Glutamatergic neuron (in vitro differentiated cells): Measurements from ENCODE around the gene ZNF835. TPM values are rescaled to one million over a fixed set of nuclear protein-coding genes. Genes with fewer than 3 reads are reported as not detected.

Experiments used
- DNase-seq: peaks from one replicate; pipeline ENCODE4 v3.0.0; 2022
- H3K27ac Mint-ChIP-seq: one replicate; pipeline ENCODE4 v1.8.0; 2020; ENCODE audit warnings: mild to moderate bottlenecking, mixed read lengths, inconsistent platforms; ENCODE audit not compliant: unreplicated experiment
- H3K27me3 Mint-ChIP-seq: one replicate; pipeline ENCODE4 v1.8.0; 2020; ENCODE audit warnings: mild to moderate bottlenecking, moderate library complexity, mixed read lengths, inconsistent platforms; ENCODE audit not compliant: unreplicated experiment
- H3K36me3 Mint-ChIP-seq: one replicate; pipeline ENCODE4 v1.8.0; 2020; ENCODE audit warnings: mild to moderate bottlenecking, mixed read lengths, inconsistent platforms; ENCODE audit not compliant: unreplicated experiment
- H3K4me1 Mint-ChIP-seq: one replicate; pipeline ENCODE4 v1.8.0; 2020; ENCODE audit warnings: mild to moderate bottlenecking, low read depth, mixed read lengths, inconsistent platforms; ENCODE audit not compliant: unreplicated experiment
- H3K4me3 Mint-ChIP-seq: one replicate; pipeline ENCODE4 v1.8.0; 2020; ENCODE audit warnings: mild to moderate bottlenecking, mixed read lengths, inconsistent platforms; ENCODE audit not compliant: unreplicated experiment
- H3K9me3 Mint-ChIP-seq: one replicate; pipeline ENCODE4 v1.8.0; 2020; ENCODE audit warnings: mild to moderate bottlenecking, moderate library complexity, mixed read lengths, inconsistent platforms; ENCODE audit not compliant: unreplicated experiment
- CTCF ChIP-seq: fragments of 200-600 bp; sonication (generic); IDR thresholded peaks from one replicate; pipeline ENCODE4 v1.5.0; 2021; ENCODE audit not compliant: partially characterized antibody, unreplicated experiment
- total RNA-seq: library from RNA; stranded (reverse); fragmentation: NEBNext Ultra II Directional; extraction: Animal tissue kit (Norgen Biotek cat#: 25700); gene quantifications from one replicate; pipeline ENCODE4 v1.2.1, GENCODE V29; 2021; ENCODE audit not compliant: unreplicated experiment

Gene ZNF835
- total RNA-seq, 1 donor from 2014 or later, result 2.7 TPM

- TF ChIP-seq CTCF, result no peak
- H3K4me1 Mint-ChIP-seq, result no peaks in the 10 kb centered on the region
- H3K27ac Mint-ChIP-seq, result no peak overlapping the region
- H3K9me3 Mint-ChIP-seq, result peaks cover 7% of the 10 kb centered on the region
- H3K4me3 Mint-ChIP-seq, result no peak overlapping the region
- H3K36me3 Mint-ChIP-seq, result no peaks in the 10 kb centered on the region
- no peak for DNase-seq
- peaks cover 2% of the 10 kb centered on the region for H3K27me3 Mint-ChIP-seq
Measured at GRCh38 chr19:56707821-56708220, 36.3 kb upstream of the ZNF835 start.

GRCh38 chr19:56705939-56706338 is 34.4 kb upstream of the ZNF835 start:
- Mint-ChIP-seq H3K9me3 (peaks cover 3% of the 10 kb centered on the region), H3K4me3 (no peak overlapping the region), H3K4me1 (no peaks in the 10 kb centered on the region), H3K36me3 (no peaks in the 10 kb centered on the region), H3K27me3 (peaks cover 2% of the 10 kb centered on the region), H3K27ac (no peak overlapping the region)
- no peak for DNase-seq
- no peak for TF ChIP-seq CTCF

- no peak overlapping the region for H3K4me3 Mint-ChIP-seq
Measured at GRCh38 chr19:56701895-56702294, 30.3 kb upstream of the ZNF835 start.

GRCh38 chr19:56699552-56699951 is 28.0 kb upstream of the ZNF835 start:
- TF ChIP-seq CTCF, result no peak
- Mint-ChIP-seq H3K27ac (no peak overlapping the region), H3K9me3 (peaks cover 5% of the 10 kb centered on the region), H3K27me3 (no peaks in the 10 kb centered on the region), H3K4me1 (no peaks in the 10 kb centered on the region), H3K36me3 (no peaks in the 10 kb centered on the region), H3K4me3 (no peak overlapping the region)
- no peak for DNase-seq

More at GRCh38 chr19:56701895-56702294, 30.3 kb upstream of the ZNF835 start:
- DNase-seq, result no peak
- Mint-ChIP-seq H3K4me1 (no peaks in the 10 kb centered on the region), H3K27me3 (peaks cover 2% of the 10 kb centered on the region), H3K9me3 (peaks cover 5% of the 10 kb centered on the region), H3K36me3 (no peaks in the 10 kb centered on the region), H3K27ac (no peak overlapping the region)
- no peak for TF ChIP-seq CTCF

GRCh38 chr19:56692206-56692895 is 20.8 kb upstream of the ZNF835 start:
- Mint-ChIP-seq H3K4me1 (no peaks in the 10 kb centered on the region), H3K9me3 (peaks cover 5% of the 10 kb centered on the region), H3K27ac (no peak overlapping the region), H3K4me3 (no peak overlapping the region), H3K27me3 (no peaks in the 10 kb centered on the region), H3K36me3 (peaks cover 11% of the 10 kb centered on the region)
- no peak for DNase-seq
- no peak for TF ChIP-seq CTCF
